ENCODE data around the gene PRKAB1.

- no peak for TF ChIP-seq POLR2A (IDR thresholded peaks at IDR 0.05)
- TF ChIP-seq, protein P1, sequence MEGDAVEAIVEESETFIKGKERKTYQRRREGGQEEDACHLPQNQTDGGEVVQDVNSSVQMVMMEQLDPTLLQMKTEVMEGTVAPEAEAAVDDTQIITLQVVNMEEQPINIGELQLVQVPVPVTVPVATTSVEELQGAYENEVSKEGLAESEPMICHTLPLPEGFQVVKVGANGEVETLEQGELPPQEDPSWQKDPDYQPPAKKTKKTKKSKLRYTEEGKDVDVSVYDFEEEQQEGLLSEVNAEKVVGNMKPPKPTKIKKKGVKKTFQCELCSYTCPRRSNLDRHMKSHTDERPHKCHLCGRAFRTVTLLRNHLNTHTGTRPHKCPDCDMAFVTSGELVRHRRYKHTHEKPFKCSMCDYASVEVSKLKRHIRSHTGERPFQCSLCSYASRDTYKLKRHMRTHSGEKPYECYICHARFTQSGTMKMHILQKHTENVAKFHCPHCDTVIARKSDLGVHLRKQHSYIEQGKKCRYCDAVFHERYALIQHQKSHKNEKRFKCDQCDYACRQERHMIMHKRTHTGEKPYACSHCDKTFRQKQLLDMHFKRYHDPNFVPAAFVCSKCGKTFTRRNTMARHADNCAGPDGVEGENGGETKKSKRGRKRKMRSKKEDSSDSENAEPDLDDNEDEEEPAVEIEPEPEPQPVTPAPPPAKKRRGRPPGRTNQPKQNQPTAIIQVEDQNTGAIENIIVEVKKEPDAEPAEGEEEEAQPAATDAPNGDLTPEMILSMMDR (IDR thresholded peaks at IDR 0.05), result no peak
Observed at GRCh38 chr12:119621878-119622277, 46.1 kb upstream of the PRKAB1 start.

All from adrenal gland (tissue), 5 donors.